Activated B cell treated with CpG ODN at 0.5 μM for 24 hours (primary cell): Measurements from ENCODE around the gene BCKDK. TPM values are rescaled to one million over a fixed set of nuclear protein-coding genes. Genes with fewer than 3 reads are reported as not detected.

Experiments
- ATAC-seq: fragments of 200-7000 bp; cut with Tn5 transposase; one replicate; pipeline ENCODE4 v1.10.0; 2021; ENCODE audit warnings: low read depth, mild to moderate bottlenecking, moderate library complexity
- CTCF ChIA-PET: fragments of 350-600 bp; sonication (Branson Sonifier 250); formaldehyde crosslinking; loops from one replicate; lab custom pipeline; 2021; ENCODE audit warnings: antibody characterized with exemption; lab: Charles Lee
- POLR2A ChIA-PET: fragments of 350-600 bp; sonication (Branson Sonifier 250); formaldehyde crosslinking; loops from one replicate; lab custom pipeline; 2021; ENCODE audit warnings: antibody characterized with exemption; lab: Charles Lee
- DNase-seq: peaks from one replicate; pipeline ENCODE4 v3.0.0; 2022
- H3K27ac Mint-ChIP-seq: one replicate; pipeline ENCODE4 v1.8.0; 2020; ENCODE audit warnings: mixed read lengths
- H3K27me3 Mint-ChIP-seq: one replicate; pipeline ENCODE4 v1.8.0; 2021; ENCODE audit warnings: mixed read lengths
- H3K36me3 Mint-ChIP-seq: one replicate; pipeline ENCODE4 v1.8.0; 2021; ENCODE audit warnings: low read depth, mixed read lengths
- H3K4me1 Mint-ChIP-seq: one replicate; pipeline ENCODE4 v1.8.0; 2021; ENCODE audit warnings: mixed read lengths
- H3K4me3 Mint-ChIP-seq: one replicate; pipeline ENCODE4 v1.8.0; 2020; ENCODE audit warnings: mild to moderate bottlenecking, mixed read lengths
- H3K9me3 Mint-ChIP-seq: one replicate; pipeline ENCODE4 v1.8.0; 2020; ENCODE audit warnings: mixed read lengths
- intact Hi-C: fragments of 100-400 bp; cut with micrococcal nuclease; formaldehyde crosslinking; loops from one replicate; pipeline ENCODE4 v1.15.1; 2024
- total RNA-seq: library from RNA; stranded (reverse); gene quantifications from 2 replicates; pipeline ENCODE4 v1.2.3, GENCODE V29; 2022
- TF ChIP-seq, protein P1 (sequence below): fragments of 200-600 bp; IDR thresholded peaks from one replicate; pipeline ENCODE4 v1.8.0; 2022; ENCODE audit warnings: antibody characterized with exemption, mild to moderate bottlenecking

Gene BCKDK
- total RNA-seq, 1 donor from 2014 or later, result 27.3 TPM

DNA sequence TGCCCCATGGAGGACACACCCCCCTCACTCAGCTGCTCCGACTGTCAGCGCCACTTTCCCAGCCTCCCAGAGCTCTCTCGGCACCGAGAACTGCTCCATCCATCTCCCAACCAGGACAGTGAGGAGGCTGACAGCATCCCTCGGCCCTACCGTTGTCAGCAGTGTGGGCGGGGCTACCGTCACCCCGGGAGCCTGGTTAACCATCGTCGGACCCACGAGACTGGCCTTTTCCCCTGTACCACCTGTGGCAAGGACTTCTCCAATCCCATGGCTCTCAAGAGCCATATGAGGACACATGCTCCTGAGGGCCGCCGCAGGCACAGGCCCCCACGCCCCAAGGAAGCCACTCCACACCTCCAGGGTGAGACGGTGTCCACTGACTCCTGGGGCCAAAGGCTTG lies 31.9 kb upstream of the BCKDK start:
- ATAC-seq (no peak), DNase-seq (no peak)
- peaks cover 37% of the 10 kb centered on the region for H3K4me1 Mint-ChIP-seq
- ChIA-PET POLR2A (interaction anchor here (1.6 kb wide), 1 partner anchor 16 kb away, joined by 8 read pairs; no protein-coding TSS in a partner anchor), CTCF (no interaction called here)
- intact Hi-C loops, result no loop called here
- H3K27ac Mint-ChIP-seq, result no peak overlapping the region
- H3K36me3 Mint-ChIP-seq, result peaks cover 74% of the 10 kb centered on the region
- H3K27me3 Mint-ChIP-seq, result no peaks in the 10 kb centered on the region
- H3K4me3 Mint-ChIP-seq, result peak overlapping the region; percentile 95
- TF ChIP-seq, protein P1, sequence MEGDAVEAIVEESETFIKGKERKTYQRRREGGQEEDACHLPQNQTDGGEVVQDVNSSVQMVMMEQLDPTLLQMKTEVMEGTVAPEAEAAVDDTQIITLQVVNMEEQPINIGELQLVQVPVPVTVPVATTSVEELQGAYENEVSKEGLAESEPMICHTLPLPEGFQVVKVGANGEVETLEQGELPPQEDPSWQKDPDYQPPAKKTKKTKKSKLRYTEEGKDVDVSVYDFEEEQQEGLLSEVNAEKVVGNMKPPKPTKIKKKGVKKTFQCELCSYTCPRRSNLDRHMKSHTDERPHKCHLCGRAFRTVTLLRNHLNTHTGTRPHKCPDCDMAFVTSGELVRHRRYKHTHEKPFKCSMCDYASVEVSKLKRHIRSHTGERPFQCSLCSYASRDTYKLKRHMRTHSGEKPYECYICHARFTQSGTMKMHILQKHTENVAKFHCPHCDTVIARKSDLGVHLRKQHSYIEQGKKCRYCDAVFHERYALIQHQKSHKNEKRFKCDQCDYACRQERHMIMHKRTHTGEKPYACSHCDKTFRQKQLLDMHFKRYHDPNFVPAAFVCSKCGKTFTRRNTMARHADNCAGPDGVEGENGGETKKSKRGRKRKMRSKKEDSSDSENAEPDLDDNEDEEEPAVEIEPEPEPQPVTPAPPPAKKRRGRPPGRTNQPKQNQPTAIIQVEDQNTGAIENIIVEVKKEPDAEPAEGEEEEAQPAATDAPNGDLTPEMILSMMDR, result no peak
- no peaks in the 10 kb centered on the region for H3K9me3 Mint-ChIP-seq

DNA sequence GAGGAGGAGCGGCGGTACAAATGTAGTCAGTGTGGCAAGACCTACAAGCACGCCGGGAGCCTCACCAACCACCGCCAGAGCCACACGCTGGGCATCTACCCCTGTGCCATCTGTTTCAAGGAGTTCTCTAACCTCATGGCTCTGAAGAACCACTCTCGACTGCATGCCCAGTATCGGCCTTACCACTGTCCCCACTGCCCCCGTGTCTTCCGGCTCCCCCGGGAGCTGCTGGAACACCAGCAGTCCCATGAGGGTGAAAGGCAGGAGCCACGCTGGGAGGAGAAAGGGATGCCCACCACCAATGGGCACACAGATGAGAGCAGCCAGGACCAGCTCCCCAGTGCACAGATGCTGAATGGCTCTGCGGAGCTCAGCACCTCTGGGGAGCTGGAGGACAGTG lies 31.2 kb upstream of the BCKDK start:
- Mint-ChIP-seq H3K9me3 (no peaks in the 10 kb centered on the region), H3K27ac (no peak overlapping the region), H3K36me3 (peaks cover 77% of the 10 kb centered on the region), H3K4me1 (peaks cover 32% of the 10 kb centered on the region), H3K4me3 (no peak overlapping the region), H3K27me3 (no peaks in the 10 kb centered on the region)
- TF ChIP-seq, protein P1, result no peak
- POLR2A ChIA-PET, result no interaction called here
- CTCF ChIA-PET, result no interaction called here
- no peak for ATAC-seq
- DNase-seq, result no peak
- intact Hi-C loops, result no loop called here

DNA sequence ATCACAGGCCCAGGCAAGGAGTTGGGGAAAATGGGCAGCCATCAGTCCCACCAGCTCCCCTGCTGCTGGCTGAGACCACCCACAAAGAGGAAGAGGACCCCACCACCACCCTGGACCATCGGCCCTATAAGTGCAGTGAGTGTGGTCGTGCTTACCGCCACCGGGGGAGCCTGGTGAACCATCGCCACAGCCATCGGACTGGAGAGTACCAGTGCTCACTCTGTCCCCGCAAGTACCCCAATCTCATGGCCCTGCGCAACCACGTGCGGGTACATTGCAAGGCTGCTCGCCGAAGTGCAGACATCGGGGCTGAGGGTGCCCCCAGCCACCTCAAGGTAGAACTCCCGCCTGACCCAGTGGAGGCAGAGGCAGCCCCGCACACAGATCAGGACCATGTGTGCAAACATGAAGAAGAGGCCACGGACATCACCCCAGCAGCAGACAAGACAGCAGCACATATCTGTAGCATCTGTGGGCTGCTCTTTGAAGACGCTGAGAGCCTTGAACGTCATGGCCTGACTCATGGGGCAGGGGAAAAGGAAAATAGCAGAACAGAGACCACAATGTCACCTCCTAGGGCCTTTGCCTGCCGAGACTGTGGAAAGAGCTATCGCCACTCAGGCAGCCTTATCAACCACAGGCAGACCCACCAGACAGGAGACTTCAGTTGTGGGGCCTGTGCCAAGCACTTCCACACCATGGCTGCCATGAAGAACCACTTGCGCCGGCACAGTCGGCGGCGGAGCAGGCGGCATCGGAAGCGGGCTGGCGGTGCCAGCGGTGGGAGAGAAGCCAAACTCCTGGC lies 30.4 kb upstream of the BCKDK start:
- H3K27me3 Mint-ChIP-seq, result no peaks in the 10 kb centered on the region
- intact Hi-C loops, result no loop called here
- H3K27ac Mint-ChIP-seq, result no peak overlapping the region
- peaks cover 78% of the 10 kb centered on the region for H3K36me3 Mint-ChIP-seq
- H3K4me1 Mint-ChIP-seq, result peaks cover 27% of the 10 kb centered on the region
- CTCF ChIA-PET, result no interaction called here
- no peaks in the 10 kb centered on the region for H3K9me3 Mint-ChIP-seq
- ATAC-seq (no peak), DNase-seq (no peak)
- POLR2A ChIA-PET, result no interaction called here
- H3K4me3 Mint-ChIP-seq, result no peak overlapping the region
- TF ChIP-seq, protein P1, result no peak

DNA sequence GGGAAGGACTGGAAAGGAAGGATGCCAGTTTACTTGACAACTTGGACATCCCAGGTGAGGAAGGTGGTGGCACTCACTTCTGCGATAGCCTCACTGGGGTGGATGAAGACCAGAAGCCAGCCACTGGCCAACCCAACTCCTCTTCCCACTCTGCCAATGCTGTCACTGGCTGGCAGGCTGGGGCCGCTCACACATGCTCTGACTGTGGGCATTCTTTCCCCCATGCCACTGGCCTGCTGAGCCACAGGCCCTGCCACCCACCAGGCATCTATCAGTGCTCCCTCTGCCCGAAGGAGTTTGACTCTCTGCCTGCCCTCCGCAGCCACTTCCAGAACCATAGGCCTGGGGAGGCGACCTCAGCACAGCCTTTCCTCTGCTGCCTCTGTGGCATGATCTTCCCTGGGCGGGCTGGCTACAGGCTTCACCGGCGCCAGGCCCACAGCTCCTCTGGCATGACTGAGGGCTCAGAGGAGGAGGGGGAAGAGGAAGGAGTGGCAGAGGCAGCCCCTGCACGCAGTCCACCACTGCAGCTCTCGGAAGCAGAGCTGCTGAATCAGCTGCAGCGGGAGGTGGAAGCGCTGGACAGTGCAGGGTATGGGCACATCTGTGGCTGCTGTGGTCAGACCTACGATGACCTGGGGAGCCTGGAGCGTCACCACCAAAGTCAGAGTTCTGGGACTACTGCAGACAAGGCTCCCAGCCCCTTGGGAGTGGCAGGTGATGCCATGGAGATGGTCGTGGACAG lies 29.4 kb upstream of the BCKDK start:
- TF ChIP-seq, protein P1, result no peak
- Mint-ChIP-seq H3K36me3 (peaks cover 82% of the 10 kb centered on the region), H3K4me3 (no peak overlapping the region), H3K4me1 (peaks cover 29% of the 10 kb centered on the region), H3K27me3 (no peaks in the 10 kb centered on the region), H3K27ac (no peak overlapping the region), H3K9me3 (no peaks in the 10 kb centered on the region)
- ChIA-PET CTCF (no interaction called here), POLR2A (no interaction called here)
- no peak for DNase-seq
- ATAC-seq, result no peak
- intact Hi-C loops, result no loop called here

DNA sequence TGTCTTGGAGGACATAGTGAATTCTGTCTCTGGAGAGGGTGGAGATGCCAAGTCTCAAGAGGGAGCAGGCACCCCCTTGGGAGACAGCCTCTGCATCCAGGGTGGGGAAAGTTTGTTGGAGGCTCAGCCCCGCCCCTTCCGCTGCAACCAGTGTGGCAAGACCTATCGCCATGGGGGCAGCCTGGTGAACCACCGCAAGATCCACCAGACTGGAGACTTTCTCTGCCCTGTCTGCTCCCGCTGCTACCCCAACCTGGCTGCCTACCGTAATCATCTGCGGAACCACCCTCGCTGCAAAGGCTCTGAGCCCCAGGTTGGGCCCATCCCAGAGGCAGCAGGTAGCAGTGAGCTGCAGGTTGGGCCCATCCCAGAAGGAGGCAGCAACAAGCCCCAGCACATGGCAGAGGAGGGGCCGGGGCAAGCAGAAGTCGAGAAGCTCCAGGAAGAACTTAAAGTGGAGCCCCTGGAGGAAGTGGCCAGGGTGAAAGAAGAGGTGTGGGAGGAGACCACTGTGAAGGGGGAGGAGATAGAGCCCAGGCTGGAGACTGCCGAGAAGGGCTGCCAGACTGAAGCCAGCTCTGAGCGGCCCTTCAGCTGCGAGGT lies 28.7 kb upstream of the BCKDK start:
- TF ChIP-seq, protein P1, result no peak
- DNase-seq, result no peak
- peaks cover 77% of the 10 kb centered on the region for H3K36me3 Mint-ChIP-seq
- intact Hi-C loops, result no loop called here
- H3K9me3 Mint-ChIP-seq, result no peaks in the 10 kb centered on the region
- ChIA-PET CTCF (no interaction called here), POLR2A (interaction anchor here (1.3 kb wide), 1 partner anchor 63 kb away, joined by 3 read pairs; no protein-coding TSS in a partner anchor)
- H3K27ac Mint-ChIP-seq, result no peak overlapping the region
- ATAC-seq, result no peak
- H3K4me1 Mint-ChIP-seq, result peaks cover 29% of the 10 kb centered on the region
- H3K27me3 Mint-ChIP-seq, result no peaks in the 10 kb centered on the region
- no peak overlapping the region for H3K4me3 Mint-ChIP-seq
